ENCODE measurements around the gene PPP1R13L. TPM values are rescaled to one million over a fixed set of nuclear protein-coding genes. Genes with fewer than 3 reads are reported as not detected.

Gene PPP1R13L
- total RNA-seq, 4 donors from 2014 or later, result 13.7 to 20.0 (median 15.6) TPM

DNA sequence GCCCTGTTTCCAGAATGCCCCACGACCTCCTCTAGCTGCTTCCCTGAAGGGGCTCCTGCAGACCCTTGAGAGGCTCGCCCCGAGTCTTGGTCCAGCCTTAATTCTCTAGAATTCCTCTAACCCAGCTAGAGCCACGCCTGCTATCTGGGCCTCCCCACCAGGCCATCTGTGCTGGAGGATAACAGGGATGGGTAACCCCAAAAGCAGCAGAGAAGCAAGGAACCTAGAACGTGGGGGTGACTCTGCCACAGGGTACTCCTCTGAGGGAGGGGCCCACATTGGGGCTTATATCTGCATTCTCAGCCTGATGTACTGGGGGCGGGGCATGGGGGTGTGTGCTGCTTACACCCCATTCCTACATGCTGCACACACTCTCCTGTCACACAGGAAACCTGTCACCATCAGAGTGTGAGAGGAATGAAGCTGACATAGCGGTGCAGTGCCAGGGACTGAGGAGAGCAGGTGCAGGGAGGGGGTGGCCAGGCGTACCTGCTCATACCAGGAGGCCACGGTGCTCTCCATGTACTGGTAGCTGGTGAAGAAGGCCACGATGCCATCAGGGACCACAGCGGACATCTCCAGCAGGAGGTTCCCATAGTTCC is 50.5 kb downstream of the PPP1R13L start:
- no peak for TF ChIP-seq CTCF (IDR thresholded peaks at IDR 0.05)
- no peak for DNase-seq (ENCODE audit: low spot score)
- ATAC-seq (ENCODE audit: low FRiP score), result no peak

DNA sequence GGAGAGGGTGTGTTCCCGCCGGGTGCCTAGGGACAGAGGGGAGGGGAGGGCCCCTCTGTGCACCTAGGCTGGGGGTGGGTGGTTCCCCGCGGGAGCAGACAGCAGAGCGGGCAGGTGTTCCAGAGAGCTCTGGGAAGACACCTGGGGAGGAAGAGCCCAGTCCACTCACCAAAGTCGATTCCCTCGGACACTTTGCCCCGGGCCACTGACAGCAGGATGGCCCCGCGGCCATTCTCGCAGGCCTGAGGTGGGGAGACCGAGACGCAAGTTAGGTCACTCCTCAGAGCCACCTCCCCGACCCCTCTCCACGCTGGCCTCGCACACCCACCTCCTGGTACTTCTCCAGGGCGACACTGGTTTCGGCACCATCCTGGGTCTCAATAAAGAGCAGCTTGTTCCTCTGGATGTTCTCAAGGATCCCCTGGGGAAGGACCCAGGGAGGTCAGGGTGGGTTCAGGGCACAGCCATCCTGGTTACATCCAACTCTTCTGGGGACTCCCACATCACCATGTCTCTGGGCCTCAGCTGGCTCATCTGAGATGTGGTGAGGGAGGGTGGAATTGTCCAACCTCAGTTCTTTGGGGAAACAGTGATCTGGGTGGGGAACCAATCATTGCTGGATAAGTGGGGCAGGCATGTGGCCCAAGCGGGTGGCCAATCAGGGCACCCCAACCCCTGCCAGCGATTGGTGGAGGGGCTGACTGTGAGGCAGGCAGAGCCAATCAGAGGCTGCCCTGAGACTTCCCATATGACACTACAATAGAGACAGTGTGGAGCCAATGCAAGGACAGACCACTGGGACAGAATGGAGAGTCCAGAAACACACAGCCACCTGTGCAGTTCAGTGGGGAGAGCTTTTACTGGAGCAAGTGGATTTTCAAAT is 51.7 kb downstream of the PPP1R13L start:
- ATAC-seq (ENCODE audit: low FRiP score), result no peak
- no peak for DNase-seq (ENCODE audit: low spot score)
- no peak for TF ChIP-seq CTCF (IDR thresholded peaks at IDR 0.05)

GRCh38 chr19:45352471-45352870 is 52.4 kb downstream of the PPP1R13L start:
- no peak for TF ChIP-seq CTCF (IDR thresholded peaks at IDR 0.05)
- ATAC-seq (ENCODE audit: low FRiP score) (no peak), DNase-seq (ENCODE audit: low spot score) (no peak)

DNA sequence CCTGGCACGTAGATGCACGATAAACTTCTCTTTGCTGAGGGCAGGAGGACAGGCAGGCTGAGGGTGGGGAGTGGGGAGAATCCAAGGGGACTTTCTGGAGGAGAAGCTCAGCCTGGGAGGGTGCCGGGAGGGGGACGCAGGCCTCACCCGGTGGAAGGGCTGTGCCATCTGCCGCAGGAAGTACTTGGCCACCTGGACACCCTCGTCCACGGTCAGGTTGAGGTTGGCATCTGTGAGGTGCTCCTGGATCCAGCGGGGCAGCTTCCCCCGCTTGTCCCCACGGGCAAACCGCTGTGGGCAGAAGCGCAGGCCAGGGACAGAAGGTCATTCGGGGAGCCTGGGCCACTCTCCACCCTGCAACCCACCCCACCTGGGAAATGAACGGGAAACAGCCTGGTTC is 52.8 kb downstream of the PPP1R13L start:
- ATAC-seq (ENCODE audit: low FRiP score), result no peak
- DNase-seq (ENCODE audit: low spot score), result no peak
- TF ChIP-seq CTCF (IDR thresholded peaks at IDR 0.05), result no peak

- TF ChIP-seq CTCF (IDR thresholded peaks at IDR 0.05), result no peak
- DNase-seq (ENCODE audit: low spot score) (no peak), ATAC-seq (ENCODE audit: low FRiP score) (no peak)
Measured at GRCh38 chr19:45351401-45351952, 53.4 kb downstream of the PPP1R13L start.

DNA sequence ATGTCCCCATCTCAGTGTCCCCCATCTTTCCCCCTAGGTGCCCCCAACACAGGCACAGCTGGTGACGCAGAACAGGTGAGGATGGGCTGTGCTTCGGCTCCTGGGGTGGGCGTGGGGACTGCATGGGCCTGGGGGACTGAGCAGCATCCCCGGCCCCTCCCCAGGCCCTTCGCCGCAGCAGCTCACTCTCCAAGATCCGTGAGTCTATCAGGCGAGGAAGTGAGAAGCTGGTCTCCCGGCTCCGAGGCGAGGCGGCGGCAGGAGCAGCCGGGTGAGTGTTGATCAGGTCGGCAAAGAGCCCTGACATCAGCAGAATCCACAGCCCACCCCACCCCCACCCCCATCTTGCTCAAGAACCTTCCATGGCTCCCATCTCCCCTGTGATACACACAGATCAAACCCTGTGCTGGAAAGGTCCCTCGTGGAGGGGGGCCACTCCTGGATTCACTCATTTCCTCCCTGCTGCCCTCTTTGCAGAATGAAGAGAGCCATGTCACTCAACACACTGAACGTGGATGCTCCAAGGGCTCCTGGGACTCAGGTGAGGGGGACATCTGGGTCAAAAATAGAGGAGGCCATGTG is 54.3 kb downstream of the PPP1R13L start:
- ATAC-seq (ENCODE audit: low FRiP score) (no peak), DNase-seq (ENCODE audit: low spot score) (no peak)
- no peak for TF ChIP-seq CTCF (IDR thresholded peaks at IDR 0.05)

All from omental fat pad (tissue), 4 donors.